GM12878 (cell line): ENCODE measurements around the gene PRIMPOL.
"Not testable (repeated sequence)": the region's sequence is repeated elsewhere in the genome, so short reads cannot be mapped to it uniquely, and the experiment has no call there.

Experiments used
- POLR2AphosphoS5 ChIP-seq: IDR thresholded peaks from 2 replicates; pipeline ENCODE4 v1.6.1; 2011; ENCODE audit warnings: mild to moderate bottlenecking, low read length, inconsistent platforms
- YY1 ChIP-seq: IDR thresholded peaks from 2 replicates; pipeline ENCODE4 v1.6.1; 2011; ENCODE audit warnings: low read depth, mild to moderate bottlenecking, low read length

DNA sequence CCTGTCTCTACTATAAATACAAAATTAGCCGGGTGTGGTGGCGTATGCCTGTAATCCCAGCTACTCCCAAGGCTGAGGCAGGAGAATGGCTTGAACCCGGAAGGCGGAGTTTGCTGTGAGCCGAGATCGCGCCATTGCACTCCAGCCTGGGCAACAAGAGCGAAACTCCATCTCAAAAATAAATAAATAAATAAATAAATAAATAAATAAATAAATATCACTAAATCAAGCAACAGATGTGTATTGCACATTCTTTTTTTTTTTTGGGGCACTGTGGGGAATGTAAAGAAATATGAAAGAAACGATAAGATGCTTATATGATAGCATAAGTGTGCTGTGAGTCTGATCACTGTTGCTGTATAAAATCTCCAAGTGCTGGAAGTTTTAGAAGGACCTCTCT lies 8.3 kb downstream of the PRIMPOL start:
- not testable (repeated sequence) for TF ChIP-seq POLR2AphosphoS5, YY1
